Occipital lobe (tissue), 2 donors: ENCODE measurements around the gene VOPP1. TPM values are rescaled to one million over a fixed set of nuclear protein-coding genes. Genes with fewer than 3 reads are reported as not detected.

Experiments used
- DNase-seq: peaks from one replicate; lab custom pipeline; 2025; lab: John Stamatoyannopoulos, UW
- total RNA-seq: library from RNA; depleted of rRNA; stranded (reverse); fragments of >200 nt; gene quantifications from one replicate; pipeline ENCODE4 v1.2.3, GENCODE V29; 2014

The VOPP1 gene
- total RNA-seq, 1 donor from 2014 or later, result 108 TPM

DNA sequence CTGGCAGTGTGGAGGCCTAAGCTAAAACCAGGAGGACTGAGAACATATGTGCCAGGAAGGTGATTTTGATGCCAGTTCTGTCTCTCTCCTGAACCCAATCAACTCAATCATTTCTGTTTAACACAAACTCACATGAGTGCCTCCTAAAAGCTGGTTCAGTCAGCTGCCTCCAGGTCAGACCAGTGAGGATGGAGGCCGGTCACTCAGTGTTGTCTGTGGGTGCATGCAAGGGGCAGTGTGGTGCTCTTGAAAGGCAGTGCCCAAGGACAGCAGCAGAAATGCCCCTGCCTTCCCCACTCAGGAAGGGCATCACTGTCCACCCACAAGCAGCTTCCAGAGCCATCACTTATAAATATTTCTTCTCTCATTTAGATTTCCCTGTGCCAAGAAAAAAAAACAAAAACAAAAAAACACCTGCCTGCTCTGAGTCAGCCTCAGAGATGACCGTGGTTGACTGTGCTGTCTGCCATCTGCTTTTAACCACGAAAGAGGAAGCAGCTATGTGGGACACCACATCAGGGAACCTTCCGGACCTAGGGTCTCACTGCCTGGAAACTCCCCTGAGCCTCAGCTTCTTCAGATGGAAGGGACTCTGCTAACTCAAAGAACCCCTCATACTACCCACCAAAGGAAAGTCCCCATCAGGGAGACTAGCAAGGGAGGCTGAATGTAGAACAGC lies 39.1 kb downstream of the VOPP1 start:
- no peak for DNase-seq

DNA sequence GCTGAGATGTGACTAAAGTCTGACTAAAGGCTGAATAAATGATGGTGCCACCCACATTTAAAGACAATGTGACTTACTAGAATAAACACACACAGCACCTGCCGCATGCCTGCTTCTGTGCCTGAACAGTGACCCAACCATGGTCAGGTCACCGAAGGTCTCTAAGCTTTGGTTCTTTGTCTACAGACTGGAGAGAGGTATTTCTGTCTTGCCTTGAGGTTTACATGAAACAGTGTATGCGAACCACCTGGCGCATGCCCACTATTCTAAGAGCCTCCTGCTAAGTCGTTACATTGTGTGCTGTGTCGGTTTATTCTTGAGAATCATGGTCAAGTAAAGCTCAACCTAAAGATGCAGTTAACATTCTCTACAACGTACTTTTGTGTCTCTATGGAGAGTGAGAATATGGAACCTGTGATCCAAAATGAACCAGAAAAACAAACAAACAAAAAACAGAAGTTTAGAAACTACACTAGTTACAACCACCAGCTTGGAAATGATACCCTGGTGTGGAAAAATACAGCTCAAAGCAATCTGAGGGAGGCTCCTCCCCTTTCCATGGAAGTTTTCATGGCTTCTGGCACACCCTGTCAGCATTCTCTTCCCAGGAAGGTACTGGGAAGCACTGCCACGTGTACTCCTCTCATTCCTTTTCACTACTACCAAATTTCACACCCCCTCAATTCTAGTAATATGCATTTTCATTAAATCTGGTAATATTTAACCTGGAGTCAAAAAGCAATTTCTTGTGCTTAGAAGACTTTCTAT lies 40.0 kb downstream of the VOPP1 start:
- DNase-seq, result no peak

DNA sequence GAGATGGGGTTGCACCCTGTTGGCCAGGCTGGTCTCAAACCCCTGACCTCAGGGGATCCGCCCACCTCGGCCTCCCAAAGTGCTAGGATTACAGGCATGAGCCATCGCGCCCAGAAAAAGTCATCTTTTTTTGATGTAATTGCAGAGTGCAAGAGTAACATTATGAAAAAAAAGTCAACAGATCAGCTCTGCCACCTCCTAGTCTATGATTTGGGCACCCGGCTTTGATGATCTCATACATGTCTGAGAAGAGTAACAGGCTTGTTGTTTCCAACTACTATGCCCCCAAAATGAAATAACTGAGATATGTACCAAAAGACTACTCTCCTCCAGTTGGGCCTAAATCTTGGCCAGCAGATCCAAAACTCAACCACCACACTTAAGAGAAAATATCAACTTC lies 40.8 kb downstream of the VOPP1 start:
- DNase-seq, result no peak

DNA sequence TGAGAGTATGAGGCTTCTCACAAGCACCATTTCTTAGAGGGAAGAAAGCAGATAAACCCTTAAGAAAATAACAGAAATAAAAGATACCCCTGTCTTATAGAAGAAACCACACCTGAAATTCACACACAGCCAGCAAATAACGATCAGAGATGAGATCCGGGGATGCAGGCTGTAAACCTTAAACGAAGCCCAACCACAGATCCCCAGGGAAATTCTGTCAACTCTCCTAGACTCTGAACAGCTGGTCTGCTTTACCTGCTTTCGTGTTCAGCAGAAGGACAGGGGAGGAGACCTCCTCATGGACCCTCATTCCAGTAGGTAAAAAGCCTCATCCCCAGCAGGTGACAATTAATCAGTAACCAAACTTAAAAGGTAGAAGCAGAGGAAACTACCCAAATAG lies 45.0 kb downstream of the VOPP1 start:
- DNase-seq, result no peak

DNA sequence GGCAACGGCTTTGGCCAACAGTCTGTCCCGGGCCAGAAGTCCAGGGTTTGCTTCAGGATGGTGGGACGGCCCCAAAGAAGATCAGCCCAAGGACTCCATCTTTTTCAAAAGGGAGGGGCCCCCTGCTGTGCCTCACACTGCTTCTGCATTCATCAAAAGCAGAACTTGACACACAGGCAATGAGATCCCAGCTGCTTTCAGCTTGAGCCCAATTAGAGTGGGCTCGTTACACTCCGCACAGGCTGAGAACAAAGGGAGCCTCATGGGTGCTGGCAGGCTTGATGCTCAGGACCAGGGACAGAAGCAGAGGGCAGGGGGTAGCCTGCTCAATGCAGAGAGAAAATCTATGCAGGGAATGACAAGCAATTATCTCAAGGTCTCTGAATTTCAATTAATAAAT lies 45.5 kb downstream of the VOPP1 start:
- peak; percentile 54 for DNase-seq

DNA sequence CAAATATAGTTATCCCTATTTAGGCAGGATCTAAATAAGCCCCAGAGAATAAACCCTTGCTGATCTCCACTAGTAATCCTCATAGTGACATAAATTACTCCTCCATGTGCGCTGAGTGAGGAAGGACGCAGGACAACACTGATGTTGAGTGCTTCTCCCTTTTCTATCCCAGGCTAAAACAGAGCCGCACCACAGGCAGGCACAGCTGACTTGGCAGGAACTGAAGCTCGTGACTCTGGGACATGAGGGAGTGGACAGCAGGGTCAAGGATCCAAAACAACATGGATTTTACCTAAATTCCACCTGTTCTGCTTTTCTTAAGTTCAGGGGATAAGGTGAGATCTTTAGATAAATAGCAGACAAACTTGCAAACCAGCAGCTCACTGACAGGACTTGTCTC lies 46.0 kb downstream of the VOPP1 start:
- DNase-seq, result peak; percentile 25

DNA sequence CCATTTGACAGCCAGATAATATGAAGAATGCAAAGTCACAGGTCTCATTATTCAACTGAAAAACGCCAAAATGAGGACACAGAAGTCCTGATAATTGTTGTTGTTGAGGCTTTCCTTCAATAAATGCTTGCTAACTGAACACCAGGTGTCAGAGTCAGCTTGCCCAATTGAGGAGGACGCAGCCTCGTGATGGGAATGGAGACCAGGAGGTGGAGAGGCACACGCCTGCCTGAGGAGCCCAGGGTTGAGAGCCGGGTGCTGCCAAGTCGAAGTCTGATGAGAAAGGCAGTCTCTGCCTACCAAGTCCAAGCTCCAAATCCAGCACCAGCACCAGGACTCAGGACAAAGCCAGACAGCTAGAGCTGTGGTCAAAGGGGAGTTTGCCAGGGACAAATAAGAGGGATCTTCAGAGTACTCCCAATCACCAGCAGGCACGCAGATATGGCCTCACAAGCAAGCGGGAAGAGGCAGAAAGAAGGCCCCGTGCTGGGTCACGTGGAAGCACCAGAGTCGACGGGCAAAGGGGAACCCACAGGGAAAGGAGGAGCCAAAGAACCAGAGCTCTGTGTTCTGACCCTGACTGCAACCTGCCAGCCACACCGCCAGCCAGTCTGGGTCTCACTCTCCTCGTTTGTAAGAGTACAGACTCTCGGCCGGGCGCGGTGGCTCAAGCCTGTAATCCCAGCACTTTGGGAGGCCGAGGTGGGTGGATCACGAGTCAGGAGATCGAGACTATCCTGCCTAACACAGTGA lies 47.6 kb downstream of the VOPP1 start:
- no peak for DNase-seq

DNA sequence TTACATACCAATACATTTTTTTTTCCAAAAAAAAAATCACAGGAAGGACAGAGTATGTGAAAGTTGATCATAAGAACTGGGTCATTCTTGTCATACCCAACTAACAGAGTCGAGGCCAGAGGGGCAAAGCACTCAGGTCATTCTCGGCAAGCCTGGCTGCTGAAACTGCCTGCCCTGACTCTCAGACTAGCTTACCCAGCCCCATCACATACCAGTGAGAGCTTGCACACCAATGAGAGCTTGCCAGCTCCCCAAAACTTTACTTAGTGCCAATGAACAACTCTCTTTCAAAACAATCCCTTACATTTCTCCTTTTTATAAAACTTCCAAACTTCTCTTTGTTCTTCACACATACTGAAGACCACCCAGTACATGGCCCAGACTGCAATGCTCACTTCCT lies 48.9 kb downstream of the VOPP1 start:
- DNase-seq, result no peak

DNA sequence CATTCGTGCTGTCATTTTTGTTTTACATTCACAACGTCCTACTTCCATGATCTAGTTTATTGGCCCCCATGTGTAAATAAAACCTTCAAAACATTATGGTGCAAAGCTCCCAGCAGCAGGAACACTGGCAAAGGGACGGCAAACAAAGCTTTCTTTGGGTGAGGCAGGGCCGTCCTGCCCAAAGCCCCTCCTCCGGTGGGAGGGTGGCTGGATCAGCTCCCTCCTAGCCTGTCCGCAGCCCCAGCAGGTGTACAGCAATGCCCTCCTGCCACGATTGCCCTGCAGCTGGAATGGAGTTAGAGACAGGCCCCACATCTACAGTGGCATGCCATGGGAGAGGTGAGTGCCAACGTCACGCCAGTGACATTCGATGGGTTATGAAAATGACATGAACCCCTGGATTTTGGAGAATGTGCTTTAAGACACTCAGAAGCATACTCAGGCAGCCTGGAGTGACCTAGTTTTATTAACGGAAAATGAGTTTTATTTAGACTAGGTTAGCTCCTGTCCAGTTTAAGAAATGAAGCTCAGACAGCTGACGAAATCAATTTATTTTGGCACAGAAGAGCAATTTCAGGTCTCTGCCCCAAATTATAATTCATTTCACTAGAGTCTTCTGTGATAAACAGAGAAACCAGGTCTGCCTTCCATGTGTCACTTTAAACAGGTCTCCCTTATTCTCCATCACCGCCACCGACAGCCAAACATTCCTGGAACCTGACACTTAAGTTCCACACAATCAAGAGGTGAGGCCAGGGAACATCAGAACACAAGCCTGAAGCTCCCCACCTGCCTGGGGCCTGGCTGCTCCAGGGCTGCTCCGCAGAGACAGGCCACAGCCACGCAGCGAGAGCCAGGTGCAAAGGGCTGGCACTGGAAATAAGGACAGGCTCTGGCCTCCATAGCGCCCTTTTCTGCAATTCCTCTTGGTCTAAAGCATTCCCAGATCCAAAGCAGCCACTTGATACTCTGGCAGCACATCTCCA lies 50.1 kb downstream of the VOPP1 start:
- DNase-seq, result no peak

DNA sequence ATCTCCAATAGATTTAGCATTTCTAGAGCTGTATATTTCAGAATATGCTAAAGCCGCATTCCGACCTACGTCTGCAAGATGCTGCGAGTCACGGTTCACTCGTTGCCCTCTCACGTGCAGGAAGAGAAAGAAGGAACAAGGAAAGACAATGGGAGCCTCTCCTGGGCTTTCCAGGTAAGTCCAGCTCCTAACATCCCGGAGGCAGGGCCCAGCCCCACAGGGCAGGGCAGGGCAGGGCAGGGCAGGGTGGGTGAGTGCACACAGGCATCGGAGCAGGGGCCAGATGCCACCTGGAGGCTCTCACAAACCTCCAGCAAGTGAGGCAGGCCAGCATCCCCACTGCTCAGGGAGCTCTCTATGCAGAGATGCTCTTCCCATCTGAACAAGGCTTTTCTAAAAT lies 50.8 kb downstream of the VOPP1 start:
- DNase-seq, result no peak

DNA sequence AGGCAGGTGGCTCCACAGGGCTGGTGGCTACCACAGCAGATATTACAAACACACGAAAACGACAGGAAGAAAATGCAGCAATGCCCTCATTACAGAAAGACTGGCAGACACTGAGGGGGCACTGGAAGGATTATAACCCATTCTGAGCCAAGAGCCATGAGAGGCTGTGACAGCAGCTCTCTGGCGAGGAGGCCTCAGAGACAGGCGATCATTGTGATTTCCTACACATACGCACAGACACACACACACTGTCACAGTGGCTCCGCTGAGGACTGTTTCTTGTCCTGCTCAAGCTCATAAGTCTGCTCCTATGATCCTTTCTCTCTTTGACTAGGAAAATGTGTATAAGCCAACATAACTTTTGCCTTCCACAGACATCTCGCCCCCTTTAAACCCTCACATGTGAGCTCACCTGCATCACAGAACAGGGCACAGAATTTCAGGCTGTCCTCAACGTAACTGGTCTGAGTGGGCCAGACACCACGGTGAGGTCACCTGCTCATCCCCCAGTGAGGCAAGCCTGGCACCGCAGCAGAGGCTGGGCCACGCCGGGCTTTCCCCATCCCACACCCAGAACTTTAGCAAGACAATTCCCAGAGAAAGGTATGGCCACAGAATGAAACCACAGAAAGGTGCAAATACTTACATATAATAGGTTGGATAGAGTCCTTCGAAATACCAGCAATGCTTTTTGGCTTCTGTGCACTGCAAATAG lies 51.7 kb downstream of the VOPP1 start:
- no peak for DNase-seq

DNA sequence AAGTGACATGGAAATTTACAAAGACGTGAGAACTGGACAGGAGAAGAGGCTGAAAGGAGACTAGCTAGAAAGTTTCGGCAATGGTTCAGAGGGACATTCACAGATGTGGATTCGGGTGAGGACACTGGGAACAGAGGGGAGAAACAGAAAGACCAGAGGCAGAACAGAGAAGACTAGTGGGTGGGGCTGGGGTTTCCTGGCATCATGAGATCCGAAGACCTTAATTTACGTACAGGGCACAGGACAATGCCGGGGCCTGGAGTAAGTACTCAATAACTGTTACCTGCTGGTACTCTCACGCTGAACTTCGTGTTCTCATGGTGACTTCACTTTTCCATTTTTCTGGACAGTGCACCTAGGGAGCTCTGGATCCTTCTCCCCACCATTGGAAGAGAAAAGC lies 53.5 kb downstream of the VOPP1 start:
- no peak for DNase-seq

DNA sequence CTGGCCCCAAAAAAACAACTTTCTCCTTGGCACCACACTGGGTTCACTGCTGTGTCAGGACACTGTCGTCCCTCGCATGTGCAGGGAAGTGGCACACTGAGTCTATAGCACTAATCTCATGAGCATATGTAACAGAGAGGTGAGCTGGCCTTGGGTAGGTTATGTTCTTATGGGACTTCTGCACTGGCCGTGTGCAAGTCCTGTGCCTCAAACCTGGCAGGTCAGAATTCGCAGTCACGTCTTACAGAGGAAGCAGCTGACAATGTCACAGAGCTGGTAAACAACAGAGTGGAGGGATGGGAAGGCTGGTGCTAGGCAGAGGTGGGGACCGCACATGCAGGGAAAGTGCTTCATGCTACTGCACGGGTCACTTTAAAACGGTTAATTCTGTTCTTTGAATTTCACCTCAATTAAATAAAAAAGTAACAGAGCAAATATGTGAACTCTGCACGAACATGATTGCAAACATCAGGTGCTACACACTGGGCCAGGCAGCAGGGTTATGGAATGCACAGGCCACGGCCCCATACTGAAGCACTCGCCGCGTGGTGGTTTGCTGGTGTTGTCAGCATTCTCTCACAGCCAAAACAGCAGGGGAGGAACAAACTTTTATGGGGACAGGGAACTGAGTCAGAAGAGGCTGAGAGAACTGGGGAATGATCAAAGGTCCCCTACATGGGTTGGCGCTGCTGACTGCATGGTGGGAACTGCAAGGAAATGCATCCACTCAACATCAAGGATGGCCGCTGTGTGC lies 54.2 kb downstream of the VOPP1 start:
- DNase-seq, result no peak

DNA sequence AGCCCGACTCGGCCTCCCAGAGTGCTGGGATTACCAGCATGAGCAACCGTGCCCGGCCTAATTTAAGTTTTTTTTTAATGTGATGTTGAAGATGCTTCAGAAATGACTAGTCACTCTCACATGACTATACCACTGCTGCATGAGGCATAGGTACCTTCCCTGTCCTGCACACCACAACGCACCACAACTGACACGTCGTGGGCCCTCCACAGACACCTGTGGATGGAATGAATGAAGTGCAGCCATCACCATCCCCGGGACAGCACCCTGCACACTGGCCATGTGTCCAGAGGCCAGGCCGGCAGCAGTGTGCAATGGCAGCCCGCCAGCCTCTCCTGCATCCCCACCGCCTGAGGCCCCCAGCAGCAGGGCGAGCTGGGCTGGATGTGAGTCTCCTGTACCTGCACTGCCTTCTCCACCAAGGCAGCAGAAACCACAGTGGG lies 55.1 kb downstream of the VOPP1 start:
- no peak for DNase-seq

DNA sequence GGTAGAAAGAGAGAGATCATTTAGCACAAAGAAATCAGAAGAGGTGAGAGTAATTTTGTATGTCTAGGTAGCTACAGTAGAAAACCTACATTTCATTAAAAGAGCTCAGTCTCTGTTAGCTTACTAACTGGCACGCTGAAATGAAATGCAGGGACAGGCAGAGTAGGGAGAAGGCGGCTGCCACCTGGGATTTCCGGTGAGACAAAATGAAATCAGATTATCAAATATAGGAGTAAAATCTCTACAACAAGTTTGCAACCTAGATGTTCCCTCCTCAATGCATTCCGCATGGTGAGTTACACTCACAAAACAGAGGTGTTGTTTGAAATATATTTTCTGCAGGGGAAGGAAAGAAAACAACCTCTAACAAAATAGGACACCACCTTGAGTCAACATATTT lies 55.9 kb downstream of the VOPP1 start:
- no peak for DNase-seq

DNA sequence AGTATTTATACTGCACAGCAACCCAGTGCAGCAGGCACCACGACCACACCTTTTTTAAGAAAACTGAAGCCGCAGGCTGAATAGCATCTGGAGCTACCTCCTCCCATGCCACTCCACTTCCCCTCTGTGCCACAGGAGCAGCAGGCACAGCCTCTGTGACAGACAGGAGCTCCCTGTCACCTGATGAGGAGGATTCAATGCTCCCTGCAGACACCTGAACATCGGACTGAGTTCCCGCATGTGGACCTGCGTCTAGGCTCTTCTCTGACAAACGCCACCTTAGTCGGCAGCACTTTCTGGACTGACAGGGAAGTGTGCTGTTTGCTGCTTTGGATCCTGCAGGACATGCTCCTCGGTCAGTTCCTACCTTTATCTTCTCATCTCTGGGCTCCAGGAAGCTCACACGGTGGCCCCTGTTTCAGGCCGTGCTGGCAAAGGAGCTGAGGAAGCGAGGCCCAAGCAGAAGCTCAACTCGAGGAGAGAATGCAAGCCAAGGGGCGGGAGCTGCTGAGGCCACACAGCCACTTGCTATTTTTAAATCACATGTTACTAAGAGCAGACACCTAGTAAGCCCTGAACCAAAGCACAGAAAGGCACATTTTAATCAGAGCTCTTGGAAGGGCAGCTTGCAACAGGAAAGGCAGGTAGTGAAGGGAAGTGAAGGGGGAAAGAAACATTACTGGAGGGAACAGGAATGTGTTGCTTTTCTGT lies 56.6 kb downstream of the VOPP1 start:
- no peak for DNase-seq

DNA sequence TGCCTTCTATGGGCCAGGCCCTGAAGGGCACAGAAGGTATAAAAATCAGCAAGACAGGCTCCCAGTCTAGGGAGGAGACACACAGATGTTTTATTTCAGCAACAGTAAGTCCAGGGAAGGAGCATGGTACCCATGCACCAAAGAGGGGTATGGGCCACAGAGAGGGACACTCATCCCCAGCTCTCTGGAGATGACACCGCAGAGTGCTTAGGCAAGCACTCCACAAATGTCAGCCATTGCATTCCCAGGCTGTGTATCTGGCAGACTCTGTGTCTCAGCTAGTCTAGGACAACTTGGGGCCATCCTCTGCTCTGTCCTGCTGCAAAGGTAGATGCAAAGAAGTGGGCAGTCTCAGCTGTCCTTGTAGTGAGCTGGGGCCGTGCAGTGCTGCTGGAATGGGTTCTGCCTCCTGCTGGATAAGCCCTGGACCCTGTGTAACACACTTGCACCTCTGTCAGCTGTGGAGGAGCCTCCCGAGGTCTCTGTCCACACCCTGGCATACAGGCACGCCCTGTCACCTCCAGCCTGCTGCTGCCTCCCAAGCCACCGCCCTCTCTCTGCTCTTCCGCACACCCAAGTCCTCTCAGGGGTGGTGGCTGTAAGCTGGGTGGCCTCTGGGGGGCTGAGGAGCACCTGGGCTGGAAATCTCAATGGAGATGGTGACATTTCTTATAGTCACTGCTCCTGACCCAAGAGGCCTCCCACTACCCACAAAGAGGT lies 57.6 kb downstream of the VOPP1 start:
- DNase-seq, result no peak

DNA sequence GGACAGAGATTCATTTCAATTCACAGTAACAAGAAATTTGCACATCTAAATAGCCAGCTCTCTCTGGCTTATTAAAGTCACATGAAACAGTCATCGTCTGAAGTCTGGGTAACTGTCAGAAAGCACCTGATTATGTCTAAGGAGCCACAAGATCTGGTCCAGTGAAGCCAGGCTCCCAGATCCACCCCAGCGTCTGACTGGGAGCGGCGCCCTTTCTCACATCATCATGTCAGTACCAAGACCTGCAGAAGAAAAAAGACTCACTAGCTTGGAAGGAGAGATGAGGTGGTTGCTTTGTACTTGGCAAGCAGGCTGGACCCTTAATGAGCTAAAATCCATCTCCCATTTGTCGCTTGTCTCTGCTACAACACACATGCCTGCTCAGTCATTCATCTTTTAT lies 58.4 kb downstream of the VOPP1 start:
- DNase-seq, result no peak
